T follicular helper cell (primary cell): ENCODE data around the gene OR51S1.
"Not testable (repeated sequence)": the region's sequence is repeated elsewhere in the genome, so short reads cannot be mapped to it uniquely, and the experiment has no call there.

Source experiments
- DNase-seq: peaks from one replicate; pipeline ENCODE4 v3.0.0-alpha.2; 2020; ENCODE audit warnings: low read depth
- total RNA-seq, 2 experiments: gene quantifications; one replicate each; lab custom pipeline; 2026; lab: John Stamatoyannopoulos, UW

OR51S1 gene, protein sequence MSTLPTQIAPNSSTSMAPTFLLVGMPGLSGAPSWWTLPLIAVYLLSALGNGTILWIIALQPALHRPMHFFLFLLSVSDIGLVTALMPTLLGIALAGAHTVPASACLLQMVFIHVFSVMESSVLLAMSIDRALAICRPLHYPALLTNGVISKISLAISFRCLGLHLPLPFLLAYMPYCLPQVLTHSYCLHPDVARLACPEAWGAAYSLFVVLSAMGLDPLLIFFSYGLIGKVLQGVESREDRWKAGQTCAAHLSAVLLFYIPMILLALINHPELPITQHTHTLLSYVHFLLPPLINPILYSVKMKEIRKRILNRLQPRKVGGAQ
- 0 reads per million in 2 experiments for total RNA-seq

DNA sequence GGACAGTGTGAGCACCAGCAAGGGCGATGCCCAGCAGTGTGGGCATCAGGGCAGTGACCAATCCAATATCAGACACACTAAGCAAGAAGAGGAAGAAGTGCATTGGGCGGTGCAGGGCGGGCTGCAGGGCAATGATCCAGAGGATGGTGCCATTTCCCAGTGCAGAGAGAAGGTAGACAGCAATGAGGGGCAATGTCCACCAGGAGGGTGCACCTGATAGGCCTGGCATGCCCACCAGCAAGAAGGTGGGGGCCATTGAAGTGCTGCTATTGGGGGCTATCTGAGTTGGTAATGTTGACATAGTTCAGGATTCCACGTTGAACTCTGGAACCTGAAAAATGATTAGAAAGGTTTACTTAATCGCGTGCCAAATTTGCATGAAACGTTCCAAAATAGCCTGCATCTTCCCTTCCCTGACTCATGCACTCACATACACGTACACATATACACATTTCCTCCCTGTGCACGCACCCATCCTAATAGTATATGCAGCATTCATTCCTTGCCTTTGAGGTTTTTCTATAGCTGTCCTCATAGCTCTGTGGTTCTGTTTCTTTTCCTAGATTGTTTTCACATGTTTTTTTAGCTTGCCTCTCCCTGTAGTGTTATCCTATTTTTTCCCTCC is at the start of gene OR51S1:
Gene OR51S1, minus strand, starts transcription at position 301 of the 625 bp plus-strand sequence. Its CDS starts 0 bp downstream, at position 301.
- no peak for DNase-seq

DNA sequence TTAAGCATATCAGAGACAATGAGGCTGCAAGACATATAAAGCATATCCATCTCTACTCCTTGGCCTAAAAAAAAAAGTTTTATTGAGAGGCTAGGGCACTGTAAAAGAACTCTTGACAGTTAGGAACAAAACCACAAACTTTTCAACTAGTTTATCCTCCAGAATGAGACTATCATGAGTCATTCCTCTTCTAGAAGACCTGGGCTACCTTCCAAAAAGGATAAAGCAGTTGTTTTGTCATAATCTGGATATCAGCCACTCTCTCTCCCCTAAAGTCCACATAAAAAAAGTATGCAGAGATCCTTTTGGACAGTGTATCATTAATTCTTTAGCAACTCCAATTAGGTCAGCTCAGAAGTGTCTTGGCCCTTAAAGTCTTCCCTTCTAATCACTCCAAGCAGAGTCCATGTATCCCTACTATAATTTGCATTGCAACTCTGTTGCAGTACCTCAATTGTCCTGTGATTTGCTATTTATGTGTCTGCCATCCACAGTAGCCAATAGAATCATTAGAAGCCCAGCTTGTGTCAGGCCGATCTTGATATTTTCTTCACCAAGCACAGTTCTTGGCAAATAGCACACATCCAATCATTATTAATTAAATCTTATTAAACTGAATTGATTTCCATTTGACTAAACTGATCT is 43.1 kb upstream of the OR51S1 start:
- no peak for DNase-seq

DNA sequence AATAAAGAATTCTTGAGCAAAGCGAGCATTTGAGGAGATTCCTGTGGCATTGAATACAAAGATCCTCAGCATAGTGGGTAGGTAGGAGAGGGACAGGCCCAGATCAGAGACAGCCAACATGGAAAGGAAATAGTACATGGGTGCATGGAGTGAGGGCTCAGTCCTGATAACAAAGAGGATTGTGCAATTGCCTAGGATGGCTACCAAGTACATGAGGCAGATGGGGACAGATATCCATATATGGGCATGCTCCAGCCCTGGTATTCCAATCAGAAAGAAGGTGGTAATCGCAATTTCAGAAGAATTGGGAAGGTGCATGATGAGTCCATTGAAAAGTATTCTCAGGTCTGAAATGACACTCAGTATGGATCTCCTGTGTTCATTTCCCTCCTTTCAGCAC is 41.3 kb upstream of the OR51S1 start:
- no peak for DNase-seq

DNA sequence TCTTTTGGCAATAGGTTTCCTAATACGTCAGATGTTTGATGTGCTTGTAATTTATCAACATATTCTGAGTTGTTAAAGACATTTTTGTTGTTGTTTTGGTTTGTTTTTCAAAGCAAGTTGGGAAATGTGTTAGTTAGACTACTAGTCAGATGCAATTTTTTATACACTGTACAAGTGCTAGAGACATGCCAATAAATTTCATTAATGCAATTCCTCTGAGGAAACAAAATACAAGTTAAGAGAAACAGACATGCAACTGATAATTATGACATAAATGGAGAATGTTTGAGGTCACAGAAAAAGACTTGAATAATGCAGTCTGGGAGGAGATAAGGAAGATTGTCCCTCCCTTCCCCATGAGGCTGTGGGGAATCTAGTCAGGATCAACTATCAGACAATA is 38.6 kb upstream of the OR51S1 start:
- DNase-seq: no peak

DNA sequence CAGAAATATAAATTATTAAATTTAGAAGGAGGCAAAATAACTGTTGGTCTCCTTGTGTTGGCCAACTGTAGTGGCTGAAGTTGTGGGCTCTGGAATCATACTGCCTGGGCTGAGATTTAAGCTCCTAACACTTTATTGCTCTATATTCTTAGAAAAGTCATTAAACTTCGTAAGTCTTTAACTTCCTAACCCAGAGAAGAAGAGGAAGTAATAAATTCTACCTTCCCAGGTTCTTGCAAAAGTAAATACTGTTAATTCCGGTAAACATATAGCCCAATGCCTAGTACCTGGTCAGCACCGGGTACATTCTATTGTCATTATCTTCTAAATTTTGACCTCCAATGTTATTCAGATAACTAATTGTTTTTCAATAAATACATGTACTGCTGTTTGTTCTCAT is 37.2 kb upstream of the OR51S1 start:
- DNase-seq: no peak

DNA sequence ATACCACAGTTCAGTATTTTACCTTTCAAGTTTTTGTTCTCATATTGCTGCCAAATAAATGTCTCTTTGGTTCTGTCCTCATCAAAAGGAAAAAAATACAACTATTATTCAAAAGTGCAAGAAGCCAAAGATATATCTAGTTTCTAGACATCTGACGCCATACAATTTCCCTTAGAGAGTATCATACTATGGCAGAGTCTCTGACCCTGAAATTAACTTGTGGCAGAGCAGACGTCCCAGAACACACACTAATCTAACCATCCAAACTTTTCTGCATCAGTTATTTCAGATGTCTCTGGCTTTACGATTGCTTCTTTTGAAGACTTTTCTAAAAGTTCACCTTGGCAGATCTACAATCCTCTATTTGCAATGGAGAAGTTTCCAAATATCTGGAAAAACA is 35.4 kb upstream of the OR51S1 start:
- DNase-seq: no peak

DNA sequence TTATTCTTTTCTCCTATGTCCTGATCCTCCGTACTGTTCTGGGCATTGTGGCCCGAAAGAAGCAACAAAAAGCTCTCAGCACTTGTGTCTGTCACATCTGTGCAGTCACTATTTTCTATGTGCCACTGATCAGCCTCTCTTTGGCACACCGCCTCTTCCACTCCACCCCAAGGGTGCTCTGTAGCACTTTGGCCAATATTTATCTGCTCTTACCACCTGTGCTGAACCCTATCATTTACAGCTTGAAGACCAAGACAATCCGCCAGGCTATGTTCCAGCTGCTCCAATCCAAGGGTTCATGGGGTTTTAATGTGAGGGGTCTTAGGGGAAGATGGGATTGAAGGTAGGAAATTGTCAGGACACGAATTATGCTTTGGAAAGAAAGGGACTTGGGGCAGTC is 33.5 kb upstream of the OR51S1 start:
- DNase-seq: no peak

DNA sequence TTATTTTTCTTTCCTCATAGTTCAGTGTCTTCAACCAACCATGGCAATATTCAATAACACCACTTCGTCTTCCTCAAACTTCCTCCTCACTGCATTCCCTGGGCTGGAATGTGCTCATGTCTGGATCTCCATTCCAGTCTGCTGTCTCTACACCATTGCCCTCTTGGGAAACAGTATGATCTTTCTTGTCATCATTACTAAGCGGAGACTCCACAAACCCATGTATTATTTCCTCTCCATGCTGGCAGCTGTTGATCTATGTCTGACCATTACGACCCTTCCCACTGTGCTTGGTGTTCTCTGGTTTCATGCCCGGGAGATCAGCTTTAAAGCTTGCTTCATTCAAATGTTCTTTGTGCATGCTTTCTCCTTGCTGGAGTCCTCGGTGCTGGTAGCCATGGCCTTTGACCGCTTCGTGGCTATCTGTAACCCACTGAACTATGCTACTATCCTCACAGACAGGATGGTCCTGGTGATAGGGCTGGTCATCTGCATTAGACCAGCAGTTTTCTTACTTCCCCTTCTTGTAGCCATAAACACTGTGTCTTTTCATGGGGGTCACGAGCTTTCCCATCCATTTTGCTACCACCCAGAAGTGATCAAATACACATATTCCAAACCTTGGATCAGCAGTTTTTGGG is 33.0 kb upstream of the OR51S1 start, which contains the start of gene OR51T1:
Gene OR51T1, plus strand, starts transcription at position 41 of the 641 bp plus-strand sequence. Its CDS starts 0 bp downstream, at position 41.
- no peak for DNase-seq

DNA sequence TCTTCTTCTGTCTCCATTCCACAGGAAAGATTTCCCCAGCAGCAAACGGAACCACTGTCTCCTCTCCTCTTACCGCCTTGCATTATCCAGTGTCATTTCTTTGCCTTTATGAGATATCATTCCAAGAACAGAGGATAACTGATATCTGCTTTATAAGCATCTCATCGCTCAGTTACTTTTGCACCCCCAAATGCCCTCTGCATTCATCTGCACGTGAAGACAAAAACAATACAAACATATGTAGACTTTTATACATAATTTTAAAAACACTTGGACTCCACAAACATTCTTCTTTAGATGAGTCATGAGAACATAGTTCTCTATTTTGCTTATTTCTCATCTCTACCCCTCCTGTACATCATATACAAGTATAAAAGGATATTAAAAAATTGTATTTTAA is 32.2 kb upstream of the OR51S1 start:
- no peak for DNase-seq

DNA sequence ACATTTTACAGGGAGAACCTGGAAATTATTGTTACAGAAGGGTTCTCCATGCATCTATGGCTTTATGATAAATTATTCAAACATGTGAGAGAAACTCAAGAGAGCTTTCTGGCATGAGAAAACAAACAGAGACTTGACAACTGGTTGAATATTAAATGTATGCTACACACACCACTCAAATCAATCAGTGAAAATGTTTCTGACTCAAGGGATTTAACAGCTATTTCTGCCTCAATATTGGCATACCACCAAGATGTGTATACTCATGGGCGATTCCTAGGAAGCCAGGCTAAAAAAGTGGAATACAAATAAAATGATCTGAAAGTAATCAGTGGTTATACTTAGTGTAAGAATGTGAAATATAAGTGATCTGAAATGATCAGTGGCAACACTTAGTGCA is 16.8 kb upstream of the OR51S1 start:
- no peak for DNase-seq

DNA sequence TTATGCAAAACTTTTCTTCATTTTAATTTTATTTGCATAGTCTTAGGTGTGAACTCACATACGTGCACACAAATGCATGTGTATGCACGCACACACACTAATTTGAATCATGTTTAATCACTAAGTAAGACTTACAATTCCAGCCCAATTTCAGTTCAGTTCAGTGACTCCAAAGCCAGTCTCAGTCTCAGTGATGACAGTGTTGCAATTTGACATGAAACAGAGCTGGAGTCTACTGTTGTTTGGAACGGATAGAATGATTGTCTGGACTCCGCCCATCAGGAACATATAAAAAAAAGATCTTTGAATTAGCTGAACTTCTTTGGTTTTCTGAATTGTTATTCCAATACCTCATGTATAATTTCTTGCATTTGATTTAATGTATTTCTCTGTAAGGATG is 14.9 kb upstream of the OR51S1 start:
- no peak for DNase-seq

DNA sequence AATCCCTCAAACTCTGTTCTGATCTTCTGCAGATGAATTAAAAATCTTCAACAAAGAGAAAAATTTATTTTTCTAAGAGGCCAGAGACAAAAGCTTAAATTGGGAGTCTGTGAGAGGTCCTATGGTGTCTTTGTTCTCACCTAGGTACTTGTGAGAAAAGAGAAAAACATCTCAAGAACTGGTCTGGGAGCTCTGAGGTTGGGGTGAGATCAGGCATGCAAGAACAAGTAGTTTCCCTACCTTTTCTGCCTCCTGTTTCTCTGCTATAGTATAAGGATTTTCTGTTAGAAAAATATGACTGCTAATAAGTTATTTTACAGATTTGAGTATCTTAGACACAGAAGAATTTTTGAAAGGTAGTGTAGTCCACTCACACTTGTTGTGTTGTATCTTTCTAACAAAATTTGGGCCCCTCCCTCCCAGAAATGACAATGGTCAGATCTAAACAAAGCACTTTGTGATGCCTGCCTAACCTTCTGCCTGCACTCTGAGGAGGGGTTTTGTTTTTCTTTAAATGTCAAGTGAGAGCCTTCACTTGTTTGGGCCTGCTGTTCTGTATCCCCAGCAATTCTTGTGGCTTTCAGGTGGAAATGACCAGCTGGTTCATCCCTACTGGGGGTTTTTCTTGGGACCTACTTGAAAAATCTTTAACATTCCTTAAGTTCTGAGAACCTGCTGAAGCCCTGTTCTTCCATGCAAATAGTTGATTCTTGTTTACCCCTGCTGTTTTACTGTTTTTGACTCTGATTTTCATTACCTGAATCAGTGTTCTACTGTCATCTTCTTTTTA is 13.6 kb upstream of the OR51S1 start:
- no peak for DNase-seq

DNA sequence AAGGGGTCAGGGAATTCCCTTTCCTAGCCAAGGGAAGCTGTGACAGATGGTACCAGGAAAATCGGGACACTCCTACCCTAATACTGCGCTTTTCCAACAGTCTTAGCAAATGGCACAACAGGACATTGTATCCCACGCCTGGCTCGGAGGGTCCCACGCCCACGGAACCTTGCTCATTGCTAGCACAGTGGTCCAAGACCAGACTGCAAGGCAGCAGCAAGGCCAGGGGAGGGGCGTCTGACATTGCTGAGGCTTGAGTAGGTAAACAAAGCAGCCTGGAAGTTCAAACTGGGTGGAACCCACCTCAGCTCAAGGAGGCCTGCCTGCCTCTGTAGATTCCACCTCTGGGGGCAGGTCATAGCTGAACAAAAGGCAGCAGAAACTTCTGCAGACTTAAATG is 5.3 kb upstream of the OR51S1 start:
- DNase-seq: not testable (repeated sequence)

DNA sequence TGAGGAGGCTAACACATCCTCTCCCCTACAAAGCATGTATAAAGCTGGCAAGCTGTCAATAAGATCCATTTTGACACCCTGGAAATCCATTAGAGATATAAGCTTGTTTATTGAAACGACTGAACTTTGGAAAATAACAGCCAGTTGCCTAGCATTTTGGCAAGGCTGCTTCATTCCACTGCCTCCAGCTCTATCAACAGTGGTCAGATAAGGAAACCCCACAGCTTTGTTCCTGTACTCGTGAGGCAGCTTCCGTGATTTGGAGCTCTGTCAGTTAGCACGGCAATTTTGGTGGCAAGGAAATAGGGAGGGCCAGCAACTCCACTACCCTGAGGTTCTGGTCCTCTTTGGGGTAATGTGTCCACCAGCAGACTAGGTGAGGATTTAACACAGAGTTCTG is 2.0 kb upstream of the OR51S1 start:
- no peak for DNase-seq

DNA sequence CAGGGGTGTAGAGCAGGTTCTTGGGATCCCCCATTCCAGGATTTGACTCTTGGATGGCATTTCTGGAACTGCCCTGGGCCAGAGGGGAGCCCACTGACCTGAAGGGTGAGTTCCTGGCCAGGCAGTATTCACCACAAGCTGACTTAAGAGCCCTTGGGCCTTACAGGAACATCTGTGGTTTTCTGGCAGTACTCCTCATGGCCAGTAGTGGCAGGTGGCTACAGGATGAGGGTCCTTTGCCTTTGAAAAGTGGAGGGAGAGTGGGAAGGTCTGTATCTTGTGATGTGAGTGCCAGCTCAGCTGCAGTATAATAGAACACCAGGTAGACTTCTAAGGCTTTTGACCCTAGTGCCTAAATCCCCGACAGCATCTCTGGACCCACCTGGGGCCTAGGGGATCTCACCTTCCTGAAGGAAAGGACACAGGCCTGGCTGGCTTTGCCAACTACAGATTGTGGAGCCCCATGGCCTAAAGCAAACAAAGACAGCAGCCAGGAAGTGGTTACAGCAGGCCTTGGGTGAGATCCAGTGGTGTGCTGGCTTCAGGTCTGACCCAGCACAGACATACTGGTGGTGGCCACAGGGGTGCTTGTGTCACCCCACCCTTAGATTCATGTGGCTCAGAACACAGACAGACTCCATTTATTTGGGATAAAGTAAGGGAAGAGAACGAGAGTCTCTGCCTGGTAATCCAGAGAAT is 9.0 kb downstream of the OR51S1 start:
- no peak for DNase-seq

DNA sequence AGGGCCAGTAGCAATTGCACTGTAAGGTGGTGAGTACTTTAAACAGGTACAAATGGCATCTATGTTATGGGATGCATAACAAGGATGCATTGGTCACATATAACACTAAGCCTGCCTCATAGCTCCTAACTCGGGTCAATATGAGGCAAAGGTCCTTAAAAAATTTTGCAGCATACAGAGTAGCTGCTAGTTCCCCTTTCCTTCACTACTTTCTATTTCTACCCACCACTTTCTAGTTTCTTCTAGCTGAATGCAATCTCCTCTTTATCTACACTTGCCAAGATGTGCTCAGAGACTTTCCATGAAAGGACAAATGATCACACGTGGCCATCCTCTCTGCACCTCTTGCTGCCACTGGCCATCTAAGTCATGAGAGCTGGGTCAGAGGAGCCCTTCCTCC is 18.1 kb downstream of the OR51S1 start:
- DNase-seq: no peak

DNA sequence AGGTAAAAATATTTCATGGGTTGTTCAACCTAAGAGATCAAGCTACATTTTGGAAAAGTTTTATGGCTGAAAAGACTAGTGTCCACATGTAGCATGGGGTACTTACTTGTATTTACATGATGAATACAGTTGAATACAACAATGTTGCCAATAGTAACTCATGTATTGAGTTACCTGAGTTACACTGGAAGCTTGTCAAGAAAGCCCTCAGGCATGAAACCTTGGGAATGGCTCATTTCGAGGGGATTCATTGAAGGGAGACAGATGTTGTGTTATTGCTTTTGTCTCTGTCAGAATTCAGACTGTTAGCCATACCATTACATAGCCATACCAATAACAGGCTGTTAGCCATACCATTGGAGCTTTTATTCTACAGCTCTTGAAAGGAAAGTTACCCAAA is 18.7 kb downstream of the OR51S1 start:
- no peak for DNase-seq

DNA sequence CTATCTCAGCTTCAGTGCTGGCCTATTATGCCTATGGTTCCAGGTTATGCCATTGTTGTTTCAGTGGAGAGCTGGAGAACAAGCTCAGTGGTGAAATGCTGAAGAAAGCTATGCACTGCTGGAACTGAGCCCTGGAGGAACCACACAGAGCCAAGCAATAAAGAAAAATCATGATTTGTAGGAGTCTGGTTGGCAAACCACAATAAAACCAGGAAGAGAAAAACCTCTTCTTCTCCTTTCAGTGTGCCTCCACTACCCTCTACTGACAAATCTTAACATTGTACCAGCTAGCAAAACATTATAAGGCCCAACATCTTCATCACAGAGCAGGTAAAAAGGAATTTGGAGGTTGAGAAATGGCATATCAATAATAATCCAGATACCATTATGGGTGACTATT is 22.6 kb downstream of the OR51S1 start:
- no peak for DNase-seq

DNA sequence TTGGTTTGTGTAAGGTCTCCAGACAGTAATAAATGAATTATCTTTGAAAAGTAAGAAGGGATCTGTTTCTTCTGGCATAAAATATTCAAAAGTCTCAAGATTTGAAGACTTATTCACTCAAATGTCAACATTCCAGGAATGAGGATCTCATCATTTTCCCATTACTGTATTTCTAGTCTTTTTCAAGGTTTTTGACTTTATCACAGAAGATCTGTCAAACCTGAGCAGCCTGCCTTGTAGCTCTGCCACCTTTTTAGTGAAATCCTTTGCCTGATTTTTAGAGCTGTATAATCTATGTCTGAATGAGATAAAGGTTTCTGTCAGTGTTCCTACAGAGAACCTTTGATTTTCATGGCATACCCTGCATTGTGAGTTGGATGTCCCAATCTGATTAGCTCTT is 23.9 kb downstream of the OR51S1 start:
- no peak for DNase-seq

DNA sequence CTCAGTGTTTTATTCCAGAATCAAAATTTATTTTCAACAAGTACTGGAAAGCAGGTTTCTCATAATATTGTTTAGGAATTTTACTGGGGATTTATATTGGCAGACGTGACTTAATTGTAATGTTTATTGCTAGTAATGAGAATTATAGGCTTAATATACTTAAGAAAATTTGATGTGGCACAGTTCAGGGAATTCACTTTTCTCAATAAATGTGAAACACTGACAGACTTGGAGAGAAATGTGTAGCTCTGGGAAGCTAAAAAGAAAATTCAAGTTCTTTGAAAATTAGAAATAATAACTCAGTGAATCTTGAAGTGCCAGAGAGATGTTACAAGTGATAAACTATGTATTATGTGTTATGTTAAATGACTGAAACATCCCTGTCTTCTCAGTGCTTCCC is 28.0 kb downstream of the OR51S1 start, which contains the start of gene OR51F2:
Gene OR51F2, plus strand, starts transcription at position 301 of the 400 bp plus-strand sequence. CDS start 101 bp downstream, outside the sequence.
- no peak for DNase-seq

DNA sequence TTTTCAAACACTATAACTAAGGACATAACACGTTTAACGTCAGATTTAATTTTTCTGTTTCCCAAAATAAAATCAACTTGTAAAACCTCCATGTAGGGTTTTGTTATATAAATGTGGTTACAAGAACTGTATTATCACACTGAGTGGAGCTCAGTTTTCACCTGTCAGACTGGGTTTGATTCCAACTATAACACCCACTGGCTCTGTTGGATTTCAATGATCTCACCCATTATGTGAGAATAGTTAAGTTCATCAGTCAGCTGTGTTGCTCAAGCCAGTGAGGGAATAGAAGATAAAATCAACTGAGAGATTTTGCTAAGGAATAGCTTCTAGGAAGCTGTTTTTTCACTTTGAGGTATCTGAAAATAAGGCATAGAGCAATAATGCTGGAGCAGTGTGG is 39.8 kb downstream of the OR51S1 start:
- no peak for DNase-seq
